ENCODE results near the gene EML4.

EML4 gene

GRCh38 chr2:42137125-42137841, 31.9 kb upstream of the EML4 start:
- no peak for DNase-seq

- DNase-seq, result no peak
Measured at GRCh38 chr2:42138163-42139015, 30.8 kb upstream of the EML4 start.

- DNase-seq, result no peak
Measured at GRCh38 chr2:42139101-42139500, 30.1 kb upstream of the EML4 start.

- no peak for DNase-seq
Measured at GRCh38 chr2:42140496-42140895, 28.7 kb upstream of the EML4 start.

- peak; percentile 22 for DNase-seq
Measured at GRCh38 chr2:42141687-42142546, 27.2 kb upstream of the EML4 start.

GRCh38 chr2:42142547-42143184, 26.5 kb upstream of the EML4 start:
- DNase-seq, result no peak

- peak; percentile 15 for DNase-seq
Measured at GRCh38 chr2:42147641-42148274, 21.4 kb upstream of the EML4 start.

- no peak for DNase-seq
Measured at GRCh38 chr2:42150159-42150558, 19.0 kb upstream of the EML4 start.

GRCh38 chr2:42153944-42154581, 15.1 kb upstream of the EML4 start:
- no peak for DNase-seq

- no peak for DNase-seq
Measured at GRCh38 chr2:42156721-42157120, 12.4 kb upstream of the EML4 start.

GRCh38 chr2:42161444-42161843, 7.7 kb upstream of the EML4 start:
- no peak for DNase-seq

- no peak for DNase-seq
Measured at GRCh38 chr2:42163444-42164045, 5.6 kb upstream of the EML4 start.

- DNase-seq, result no peak
Measured at GRCh38 chr2:42164046-42164445, 5.1 kb upstream of the EML4 start.

GRCh38 chr2:42164971-42165370, 4.2 kb upstream of the EML4 start:
- DNase-seq, result no peak

GRCh38 chr2:42167458-42167857, 1.7 kb upstream of the EML4 start:
- no peak for DNase-seq

- no peak for DNase-seq
Measured at GRCh38 chr2:42168459-42169099, 574 bp upstream of the EML4 start.

- no peak for DNase-seq
Measured at GRCh38 chr2:42169874-42170521, 845 bp downstream of the EML4 start.

- DNase-seq, result no peak
Measured at GRCh38 chr2:42170619-42171395, 1.7 kb downstream of the EML4 start.

- no peak for DNase-seq
Measured at GRCh38 chr2:42171396-42171980, 2.3 kb downstream of the EML4 start.
